HG02884 (cell line): ENCODE measurements around the gene EPB41L4B.
A peak's percentile ranks its signal among the peaks of the same experiment; 100 is the strongest.
"Not testable (repeated sequence)": the region's sequence is repeated elsewhere in the genome, so short reads cannot be mapped to it uniquely, and the experiment has no call there.

Source experiments
- ATAC-seq: cut with Tn5 transposase; IDR thresholded peaks from one replicate; pipeline ENCODE4 v1.9.1; 2021; ENCODE audit warnings: mild to moderate bottlenecking, moderate library complexity; ENCODE audit not compliant: unreplicated experiment

EPB41L4B gene

GRCh38 chr9:109320742-109321448 is at the start of gene EPB41L4B:
Gene EPB41L4B, minus strand, starts transcription at chr9:109321059. Its CDS starts 613 bp downstream, at chr9:109320446.
- ATAC-seq = peak; percentile 96

DNA sequence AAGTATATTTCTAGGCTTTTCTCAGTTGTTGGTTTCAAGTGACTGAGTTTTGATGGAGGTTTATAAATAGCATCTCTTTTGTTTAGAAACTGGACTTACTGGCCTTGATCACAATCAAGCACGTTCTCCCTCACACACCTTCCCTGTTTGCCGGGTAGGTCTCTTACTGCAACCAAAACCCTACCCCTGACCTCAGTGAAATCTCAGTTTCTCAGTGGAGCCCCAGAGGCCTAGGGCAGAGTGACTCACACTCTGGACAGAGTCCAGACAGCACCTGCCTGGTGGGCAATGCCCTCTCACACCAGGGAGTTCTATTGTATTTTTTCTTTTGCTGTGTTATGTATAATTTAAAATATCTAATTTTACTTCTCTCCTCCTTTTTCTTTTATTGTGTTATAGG is 48.4 kb upstream of the EPB41L4B start:
- peak; percentile 81 for ATAC-seq

- ATAC-seq = no peak
Observed at GRCh38 chr9:109360771-109361170, 39.9 kb upstream of the EPB41L4B start.

DNA sequence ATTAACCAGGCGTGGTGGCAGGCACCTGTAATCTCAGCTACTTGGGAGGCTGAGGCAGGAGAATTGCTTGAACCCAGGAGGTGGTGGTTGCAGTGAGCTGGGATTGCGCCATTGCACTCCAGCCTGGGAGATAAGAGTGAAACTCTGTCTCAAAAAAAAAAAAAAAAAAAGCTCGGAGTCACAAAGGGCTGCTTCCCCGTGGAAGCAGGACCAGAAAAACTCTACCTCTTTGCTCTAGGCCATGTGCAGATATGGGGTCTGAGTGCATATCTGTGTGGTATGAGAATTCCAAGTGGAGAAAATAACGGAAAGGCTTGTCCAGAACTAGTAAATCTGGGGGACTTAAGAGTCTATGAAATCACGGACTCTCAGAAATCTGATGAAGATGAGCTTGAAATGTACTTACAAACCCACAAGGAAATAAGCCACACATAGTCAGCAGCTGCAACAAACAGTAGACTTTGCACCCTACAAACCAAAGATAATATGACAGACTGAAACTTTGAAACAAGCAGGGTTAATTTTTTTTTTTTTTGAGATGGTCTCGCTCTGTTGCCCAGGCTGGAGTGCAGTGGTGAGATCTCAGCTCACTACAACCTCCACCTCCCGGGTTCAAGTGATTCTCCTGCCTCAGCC is 38.2 kb upstream of the EPB41L4B start:
- not testable (repeated sequence) for ATAC-seq

DNA sequence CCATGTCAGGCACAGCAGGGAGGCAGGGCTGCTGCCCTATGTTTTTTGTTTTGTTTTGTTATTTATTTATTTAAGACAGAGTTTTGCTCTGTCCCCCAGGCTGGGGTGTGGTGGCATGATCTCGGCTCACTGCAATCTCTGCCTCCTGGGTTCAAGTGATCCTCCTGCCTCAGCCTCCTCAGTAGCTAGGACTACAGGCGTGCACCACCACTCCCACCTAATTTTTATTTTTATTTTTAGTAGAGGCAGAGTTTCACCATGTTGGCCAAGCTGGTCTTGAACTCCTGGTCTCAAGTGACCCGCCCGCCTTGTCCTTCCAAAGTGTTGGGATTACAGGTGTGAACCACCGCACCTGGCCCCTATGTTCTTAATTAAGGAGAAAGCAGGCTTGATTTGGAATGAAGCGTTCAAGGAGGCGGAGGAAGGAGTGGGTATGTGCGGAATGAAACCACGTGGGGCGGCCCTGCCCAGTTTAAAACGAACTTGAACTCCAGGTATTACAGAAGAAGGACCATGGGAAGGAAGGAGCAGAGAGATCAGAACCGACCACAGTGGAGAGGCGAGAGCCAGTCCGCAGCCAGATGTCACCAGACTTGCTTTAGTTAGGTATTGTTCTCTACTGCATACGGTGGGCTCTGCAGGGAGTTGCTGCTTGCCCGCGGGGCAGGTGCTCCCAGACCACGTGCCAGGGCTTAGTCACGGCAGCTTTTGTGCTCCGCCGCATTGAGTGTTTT is 34.9 kb upstream of the EPB41L4B start:
- no peak for ATAC-seq

- no peak for ATAC-seq
Observed at GRCh38 chr9:109354190-109354589, 33.3 kb upstream of the EPB41L4B start.

DNA sequence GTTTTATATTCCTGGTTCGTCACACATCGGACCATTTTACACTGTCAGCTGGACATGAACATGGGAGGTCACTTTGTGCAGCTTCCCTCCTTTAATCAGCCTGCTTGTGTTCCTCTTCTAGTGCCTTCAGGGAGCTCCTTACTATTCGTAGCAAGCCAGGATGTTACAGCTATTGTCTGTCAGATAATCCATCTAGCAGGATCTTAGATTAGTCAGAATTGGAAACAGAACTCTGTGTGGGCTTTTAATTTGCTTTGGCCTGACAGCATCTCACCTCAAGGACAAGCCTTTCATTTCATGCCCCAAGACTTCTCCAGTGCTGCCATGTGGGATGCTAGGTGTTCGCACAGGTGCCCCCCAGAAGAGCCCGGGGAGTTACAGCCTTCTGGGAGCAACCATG is 30.2 kb upstream of the EPB41L4B start:
- peak; percentile 64 for ATAC-seq

- no peak for ATAC-seq
Observed at GRCh38 chr9:109349421-109349846, 28.6 kb upstream of the EPB41L4B start.

- ATAC-seq = no peak
Observed at GRCh38 chr9:109346904-109347303, 26.0 kb upstream of the EPB41L4B start.

DNA sequence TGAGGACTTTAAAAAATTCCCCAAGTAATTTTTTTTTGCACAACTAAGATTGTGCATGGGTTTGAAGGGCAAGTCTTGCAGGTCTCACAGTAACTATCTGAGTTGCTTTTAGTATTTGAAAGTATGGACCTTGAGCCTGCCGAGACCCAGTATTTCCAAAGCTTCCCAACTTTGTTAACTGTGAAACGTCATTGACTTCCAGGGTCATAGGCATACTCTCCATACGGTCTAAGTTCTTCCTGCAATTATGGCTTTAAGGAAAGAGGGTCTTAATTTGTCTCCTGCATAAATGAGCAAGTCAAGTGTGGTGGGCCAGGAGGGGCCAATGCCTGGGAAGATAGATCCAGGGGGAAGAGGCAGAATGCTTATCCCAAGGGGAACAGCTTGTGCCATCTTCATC is 24.0 kb upstream of the EPB41L4B start:
- ATAC-seq = no peak

DNA sequence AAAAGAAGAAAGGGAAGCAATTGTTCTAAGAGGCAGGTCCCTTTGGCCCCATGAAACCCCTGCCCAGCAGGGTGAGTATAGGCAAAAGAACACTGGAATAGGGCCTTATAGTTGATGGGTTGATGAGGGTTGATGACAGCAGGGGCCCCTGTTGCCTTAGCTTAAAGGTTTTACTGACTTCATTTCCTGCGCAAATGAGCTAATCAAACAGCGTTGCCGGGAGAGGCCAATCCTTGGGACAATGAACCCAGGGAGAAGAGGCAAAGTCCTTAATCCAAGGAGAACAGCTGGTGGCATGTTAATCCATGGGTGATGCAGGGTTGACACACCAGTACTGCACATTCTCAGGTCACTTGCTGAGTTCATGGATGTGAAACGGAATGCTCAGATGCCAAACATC is 22.0 kb upstream of the EPB41L4B start:
- no peak for ATAC-seq

GRCh38 chr9:109341561-109341960 is 20.7 kb upstream of the EPB41L4B start:
- ATAC-seq = no peak

DNA sequence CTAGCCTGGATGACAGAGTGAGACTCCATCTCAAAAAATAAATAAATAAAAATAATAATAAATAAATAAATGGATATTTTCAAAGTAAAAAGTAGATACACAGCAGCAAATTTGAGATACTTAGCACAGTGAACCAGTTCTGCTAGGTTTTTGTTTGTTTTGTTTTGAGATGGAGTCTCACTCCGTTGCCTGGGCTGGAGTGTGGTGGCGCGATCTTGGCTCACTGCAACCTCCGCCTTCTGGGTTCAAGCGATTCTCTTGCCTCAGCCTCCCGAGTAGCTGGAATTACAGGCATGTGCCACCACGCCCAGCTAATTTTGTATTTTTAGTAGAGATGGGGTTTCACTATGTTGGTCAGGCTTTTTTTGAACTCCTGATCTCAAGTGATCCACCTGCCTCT is 20.1 kb upstream of the EPB41L4B start:
- not testable (repeated sequence) for ATAC-seq

DNA sequence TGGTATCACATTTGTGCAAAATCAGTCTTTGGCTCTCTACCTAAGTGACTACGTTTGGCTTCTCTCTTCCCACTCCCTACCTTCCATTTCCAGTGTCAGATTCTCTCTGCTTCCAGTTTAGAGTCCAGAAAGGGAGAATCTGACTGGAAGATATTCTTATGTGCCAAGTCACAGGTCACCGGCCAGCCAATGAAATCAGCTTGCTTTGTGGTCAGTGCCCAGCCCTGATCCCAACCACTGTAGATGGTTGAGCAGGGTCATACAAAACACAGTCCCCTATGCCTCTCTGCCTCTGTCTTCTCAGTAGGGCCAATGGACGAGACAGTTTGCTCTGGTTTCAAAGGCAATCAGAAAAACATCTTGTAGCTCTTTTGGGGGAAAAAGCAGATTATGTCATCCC is 15.6 kb upstream of the EPB41L4B start:
- no peak for ATAC-seq

- ATAC-seq = no peak
Observed at GRCh38 chr9:109335929-109336328, 15.1 kb upstream of the EPB41L4B start.

- ATAC-seq = no peak
Observed at GRCh38 chr9:109335121-109335520, 14.3 kb upstream of the EPB41L4B start.

GRCh38 chr9:109331353-109331752 is 10.5 kb upstream of the EPB41L4B start:
- ATAC-seq = no peak

DNA sequence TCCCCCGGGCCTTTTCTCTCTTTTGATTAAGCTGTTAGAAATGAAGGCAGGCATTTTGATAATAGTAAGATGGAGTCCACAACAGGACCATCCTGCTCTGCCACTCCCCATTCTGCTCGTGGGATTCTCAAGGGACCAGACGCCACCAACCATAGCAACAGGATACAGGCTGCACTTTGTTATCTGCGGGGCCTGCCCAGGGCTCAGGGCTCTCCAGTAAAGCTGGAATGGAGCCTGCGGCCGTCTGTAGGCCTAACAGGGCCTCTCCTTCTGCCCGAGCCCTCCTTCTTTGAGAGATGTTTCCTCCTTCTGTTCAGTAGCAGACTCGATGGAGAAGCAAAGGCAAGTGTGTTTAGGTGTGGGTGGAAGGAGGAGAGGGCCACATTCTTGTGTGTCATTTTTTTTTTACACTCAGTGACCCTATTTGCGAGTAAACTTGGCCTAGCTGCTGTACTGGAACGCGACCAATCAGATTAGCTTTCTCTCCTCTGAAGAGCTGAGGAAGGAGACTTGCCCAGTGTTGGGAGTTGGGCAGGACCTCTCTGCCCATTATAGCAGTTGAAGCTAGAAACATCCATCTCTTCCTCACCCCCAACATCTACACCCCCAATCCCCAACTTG is 8.9 kb upstream of the EPB41L4B start:
- no peak for ATAC-seq

DNA sequence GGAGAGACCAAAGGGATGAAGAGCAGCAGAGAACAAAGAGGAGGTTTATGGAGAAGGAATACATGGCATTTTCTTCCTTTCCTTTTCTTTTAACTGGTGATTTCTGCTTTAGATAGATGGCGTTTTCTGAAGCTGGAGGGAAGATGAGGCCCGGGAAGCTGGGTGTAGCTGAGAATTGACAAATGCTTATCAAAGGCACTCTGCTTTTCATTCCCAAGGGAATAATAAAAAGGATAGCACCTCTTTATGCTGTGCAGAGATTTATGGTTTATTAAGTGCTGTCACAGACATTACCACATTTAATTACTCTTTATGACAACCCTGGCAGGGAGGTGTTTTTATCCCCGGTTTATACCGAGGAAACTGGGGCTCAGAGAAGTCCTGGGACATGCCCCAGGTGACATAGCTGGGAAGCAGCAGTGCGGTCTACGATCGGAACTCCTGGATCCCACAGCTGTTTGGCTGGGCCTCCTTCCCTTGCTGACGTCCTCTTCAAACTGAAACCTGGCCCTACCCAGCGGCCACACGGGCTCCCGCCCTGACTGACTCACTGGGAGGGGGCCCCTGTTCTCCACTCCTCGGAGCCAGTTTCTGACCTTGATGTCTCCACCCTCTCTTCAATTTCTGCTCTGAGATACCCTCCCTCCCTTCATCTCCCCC is 8.2 kb upstream of the EPB41L4B start:
- ATAC-seq = no peak

- ATAC-seq = no peak
Observed at GRCh38 chr9:109325089-109325488, 4.2 kb upstream of the EPB41L4B start.

- no peak for ATAC-seq
Observed at GRCh38 chr9:109323771-109324170, 2.9 kb upstream of the EPB41L4B start.
